Coronary artery (tissue), 2 donors: ENCODE measurements around the gene USP6.
"Not testable (repeated sequence)": the region's sequence is repeated elsewhere in the genome, so short reads cannot be mapped to it uniquely, and the experiment has no call there.

Experiments
- DNase-seq: peaks from one replicate; pipeline ENCODE4 v3.0.0-alpha.2; 2017; ENCODE audit warnings: low spot score
- H3K27ac ChIP-seq, 2 donors: fragments of 200-600 bp; sonication (generic); one replicate each; pipeline ENCODE4 v1.5.1; 2016 to 2019
- H3K4me3 ChIP-seq: fragments of 200-600 bp; sonication (generic); 2 replicates; pipeline ENCODE4 v1.5.1; 2016; ENCODE audit warnings: mild to moderate bottlenecking, moderate library complexity
- CTCF ChIP-seq: fragments of 200-600 bp; sonication (generic); IDR thresholded peaks from one replicate; pipeline ENCODE4 v1.5.1; 2019; ENCODE audit warnings: antibody characterized with exemption

USP6 gene

GRCh38 chr17:5131146-5131715 is 15.4 kb downstream of the USP6 start:
- TF ChIP-seq CTCF, result no peak
- Histone ChIP-seq H3K4me3 (no peak overlapping the region), H3K27ac (no peak overlapping the region)
- peak; percentile 46 for DNase-seq

DNA sequence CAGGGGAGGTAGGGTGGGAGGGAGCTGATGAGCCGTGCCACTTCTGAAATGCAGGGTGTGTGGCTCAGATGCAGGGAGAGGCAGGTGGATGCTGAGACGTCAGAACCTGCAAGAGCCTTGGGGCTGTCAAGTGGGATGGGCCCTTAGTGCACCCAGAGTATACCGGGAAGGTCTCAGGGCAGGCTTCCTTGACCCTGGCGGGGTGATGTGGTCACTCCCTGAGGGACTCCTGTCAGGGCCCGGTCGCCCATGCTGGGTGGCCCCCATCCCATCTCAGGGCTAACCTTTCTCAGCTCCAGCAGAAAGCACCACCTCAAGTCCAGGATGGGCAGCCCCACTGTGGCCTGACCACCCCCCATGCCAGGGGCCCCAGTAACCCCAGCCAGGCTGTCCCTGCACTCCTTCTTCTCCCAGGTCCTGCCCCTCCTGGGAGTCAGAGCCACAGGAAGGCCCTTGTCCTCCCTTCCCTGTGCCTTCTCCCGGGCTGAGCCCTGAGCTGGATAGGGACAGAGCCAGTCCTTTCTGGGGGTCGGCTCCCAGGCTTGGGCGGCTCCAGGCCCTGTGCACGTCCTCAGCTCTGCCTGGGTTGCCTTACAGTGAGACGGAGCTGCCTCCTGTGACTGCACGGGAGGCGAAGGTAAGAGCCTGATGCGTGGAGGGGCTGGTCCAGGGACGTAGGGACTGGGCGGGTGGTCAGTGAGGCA is 16.1 kb downstream of the USP6 start:
- H3K27ac ChIP-seq, H3K4me3 ChIP-seq: not testable (repeated sequence)
- DNase-seq, result peak; percentile 62

GRCh38 chr17:5132503-5133225 is 16.8 kb downstream of the USP6 start:
- not testable (repeated sequence) for H3K27ac ChIP-seq
- peak; percentile 53 for DNase-seq

GRCh38 chr17:5133311-5133710 is 17.5 kb downstream of the USP6 start:
- DNase-seq, result peak; percentile 35
- Histone ChIP-seq H3K4me3 (no peak overlapping the region), H3K27ac (no peak overlapping the region)
- no peak for TF ChIP-seq CTCF

More at GRCh38 chr17:5132503-5133225, 16.8 kb downstream of the USP6 start:
- H3K4me3 ChIP-seq, result not testable (repeated sequence)

DNA sequence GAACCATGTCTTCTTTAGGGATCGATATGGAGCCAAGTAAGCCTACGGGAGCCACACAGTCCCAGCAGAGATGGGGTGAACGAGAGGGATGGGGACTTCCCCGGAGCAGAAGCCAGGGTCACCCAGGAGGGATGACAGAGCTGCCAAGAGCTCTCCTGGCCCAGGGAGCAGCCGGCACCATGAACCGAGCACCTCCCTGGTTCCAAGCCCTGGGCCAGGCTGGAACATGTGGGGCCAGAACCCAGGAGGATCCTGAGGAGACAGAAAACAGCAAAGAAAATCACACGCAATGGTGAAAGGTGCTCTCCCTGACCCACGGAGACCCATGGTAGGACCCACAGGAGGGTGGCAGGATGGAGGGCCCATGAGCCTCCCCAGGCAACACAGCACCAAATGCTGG is 18.1 kb downstream of the USP6 start:
- not testable (repeated sequence) for H3K27ac ChIP-seq, H3K4me3 ChIP-seq
- peak; percentile 62 for DNase-seq

- peak; percentile 21 for DNase-seq
- H3K27ac ChIP-seq, result not testable (repeated sequence)
Observed at GRCh38 chr17:5134571-5134970, 18.7 kb downstream of the USP6 start.

GRCh38 chr17:5135131-5135712 is 19.4 kb downstream of the USP6 start:
- H3K27ac ChIP-seq, H3K4me3 ChIP-seq, DNase-seq: not testable (repeated sequence)

More at GRCh38 chr17:5134571-5134970, 18.7 kb downstream of the USP6 start:
- not testable (repeated sequence) for H3K4me3 ChIP-seq

- DNase-seq, result no peak
- Histone ChIP-seq H3K27ac (no peak overlapping the region), H3K4me3 (no peak overlapping the region)
- no peak for TF ChIP-seq CTCF
Observed at GRCh38 chr17:5135726-5136579, 20.1 kb downstream of the USP6 start.

DNA sequence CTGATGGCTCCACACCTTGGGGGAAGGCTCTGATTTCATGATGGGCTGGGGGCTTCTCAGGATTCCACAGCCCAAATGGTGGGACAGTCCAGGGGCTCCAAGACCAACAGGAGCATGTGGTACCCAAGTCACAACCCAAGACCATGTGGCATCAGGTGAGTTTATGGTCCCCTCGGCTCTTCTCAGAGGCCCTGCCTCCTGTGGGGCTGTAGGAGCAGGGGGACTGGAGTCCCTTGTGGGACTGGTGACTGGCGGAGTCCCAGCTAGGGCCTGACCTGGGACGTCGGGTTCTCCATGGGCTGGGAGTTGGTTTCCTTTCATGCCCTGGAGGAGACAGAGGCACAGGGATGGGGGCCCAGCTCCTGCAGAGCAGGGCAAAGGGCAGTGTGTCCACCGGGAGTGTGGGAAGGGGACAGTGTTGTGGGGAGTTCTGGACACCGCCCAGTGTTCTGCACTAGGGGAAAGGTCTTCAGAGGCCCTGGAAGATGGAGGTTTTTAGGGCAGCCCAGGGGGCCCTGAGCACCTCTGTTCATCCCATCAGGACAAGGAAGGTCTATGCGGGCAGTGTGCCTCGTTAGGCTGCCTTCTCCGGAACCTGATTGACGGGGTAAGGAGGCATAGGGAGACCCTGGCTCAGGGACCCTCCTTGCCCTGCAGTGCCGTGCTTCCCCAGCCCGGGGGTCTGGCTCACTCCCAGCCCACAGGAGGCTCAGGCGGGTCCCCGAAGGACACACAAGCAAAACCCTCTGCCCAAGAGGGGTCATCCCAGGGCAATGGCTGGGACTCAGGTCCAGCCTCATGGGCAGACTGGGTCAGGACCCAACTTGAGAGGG is 21.0 kb downstream of the USP6 start:
- DNase-seq, result not testable (repeated sequence)

GRCh38 chr17:5137511-5138197 is 21.8 kb downstream of the USP6 start:
- H3K4me3 ChIP-seq, H3K27ac ChIP-seq, DNase-seq: not testable (repeated sequence)

More for the DNA sequence above, 21.0 kb downstream of the USP6 start:
- not testable (repeated sequence) for H3K27ac ChIP-seq, H3K4me3 ChIP-seq

DNA sequence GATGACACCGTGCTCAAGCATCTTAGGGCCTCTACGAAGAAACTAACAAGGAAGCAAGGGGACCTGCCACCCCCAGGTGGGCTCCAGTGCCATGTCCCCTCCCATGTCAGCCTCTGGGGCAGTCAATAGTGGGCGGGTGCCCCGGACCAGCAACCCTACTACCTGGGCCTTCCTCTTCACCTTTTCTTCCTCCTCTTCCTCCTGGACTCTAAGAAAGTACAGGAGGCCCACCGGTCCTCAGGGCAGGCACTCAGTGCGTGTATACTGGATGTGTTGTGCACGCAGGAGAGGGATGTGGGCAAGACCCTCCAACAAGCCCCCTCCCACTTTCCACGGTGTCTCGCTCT is 22.3 kb downstream of the USP6 start:
- not testable (repeated sequence) for H3K4me3 ChIP-seq, H3K27ac ChIP-seq
- DNase-seq, result peak; percentile 54
